Measurements from ENCODE around the gene GALNT13.

The GALNT13 gene

DNA sequence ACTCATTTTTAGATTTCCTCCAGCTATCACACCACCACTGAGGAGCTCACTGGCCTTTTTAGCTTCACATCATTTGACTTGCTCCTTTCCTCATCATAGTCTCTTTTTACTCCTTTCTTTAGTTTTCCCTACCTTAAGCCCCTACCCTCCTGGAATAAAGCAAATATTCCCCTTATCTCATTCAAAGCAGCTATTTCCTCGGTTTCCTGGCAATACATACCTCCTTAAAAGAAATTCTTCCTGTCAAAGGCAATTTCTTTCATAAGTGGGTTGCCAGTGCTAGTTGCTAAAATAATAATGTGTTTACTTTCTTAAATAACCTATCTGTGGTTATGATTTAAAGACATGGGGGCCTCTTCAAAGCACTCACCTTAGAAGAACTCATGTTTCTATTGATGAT lies 359.3 kb downstream of the GALNT13 start:
- H3K4me3 ChIP-seq (ENCODE audit: control insufficient read depth, low read depth, low read length) = no peak overlapping the region
- no peak for TF ChIP-seq CTCF (IDR thresholded peaks at IDR 0.05; ENCODE audit: control insufficient read depth, insufficient read depth, low read depth, low read length, missing control alignments)
- DNase-seq (ENCODE audit: low read depth) = no peak

DNA sequence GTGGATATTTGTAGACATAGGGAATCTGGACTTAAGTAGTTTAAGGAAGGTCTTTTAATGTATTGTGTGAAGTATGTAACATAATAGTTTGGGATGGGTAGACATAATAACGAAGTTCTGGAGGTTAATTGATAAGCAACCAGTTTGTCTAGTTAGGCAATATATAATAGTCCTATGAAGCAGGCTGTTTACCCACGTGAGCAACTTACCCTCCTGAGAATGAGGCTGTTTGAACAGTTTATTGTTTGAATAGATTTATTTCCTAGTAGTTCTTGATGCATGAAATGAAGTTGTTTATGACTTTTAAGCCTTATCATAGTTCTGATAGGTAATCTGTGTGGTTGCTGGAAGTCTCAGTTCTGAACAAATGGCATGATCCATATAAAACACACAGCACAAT lies 361.5 kb downstream of the GALNT13 start:
- no peak overlapping the region for H3K4me3 ChIP-seq (ENCODE audit: control insufficient read depth, low read depth, low read length)
- no peak for DNase-seq (ENCODE audit: low read depth)
- TF ChIP-seq CTCF (IDR thresholded peaks at IDR 0.05; ENCODE audit: control insufficient read depth, insufficient read depth, low read depth, low read length, missing control alignments) = no peak

GRCh38 chr2:154238252-154238651 lies 366.5 kb downstream of the GALNT13 start:
- H3K4me3 ChIP-seq (ENCODE audit: control insufficient read depth, low read depth, low read length) = no peak overlapping the region
- no peak for TF ChIP-seq CTCF (IDR thresholded peaks at IDR 0.05; ENCODE audit: control insufficient read depth, insufficient read depth, low read depth, low read length, missing control alignments)
- no peak for DNase-seq (ENCODE audit: low read depth)

DNA sequence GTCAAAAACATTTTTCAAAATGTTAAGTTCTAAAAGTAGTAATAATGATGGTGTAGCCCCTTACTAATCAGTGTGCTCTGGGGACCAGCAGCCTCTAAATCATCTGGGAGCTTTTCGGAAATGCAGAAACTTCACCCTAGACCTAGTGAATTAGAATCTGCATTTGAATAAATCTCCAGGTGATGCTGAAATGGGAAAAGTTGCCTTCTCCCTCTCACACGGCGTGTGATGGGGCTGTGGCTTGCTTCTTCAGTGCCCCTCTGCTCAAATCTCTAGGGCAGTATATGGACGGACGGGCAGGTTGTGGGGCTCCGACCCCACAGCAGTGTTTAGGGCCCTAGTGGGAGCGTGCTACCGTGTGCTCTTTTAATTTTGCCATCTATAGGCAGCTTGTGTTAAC lies 368.6 kb downstream of the GALNT13 start:
- TF ChIP-seq CTCF (IDR thresholded peaks at IDR 0.05; ENCODE audit: control insufficient read depth, insufficient read depth, low read depth, low read length, missing control alignments) = no peak
- no peak for DNase-seq (ENCODE audit: low read depth)
- no peak overlapping the region for H3K4me3 ChIP-seq (ENCODE audit: control insufficient read depth, low read depth, low read length)

- DNase-seq (ENCODE audit: low read depth) = no peak
- no peak overlapping the region for H3K4me3 ChIP-seq (ENCODE audit: control insufficient read depth, low read depth, low read length)
- TF ChIP-seq CTCF (IDR thresholded peaks at IDR 0.05; ENCODE audit: control insufficient read depth, insufficient read depth, low read depth, low read length, missing control alignments) = no peak
Measured at GRCh38 chr2:154240921-154241379, 369.2 kb downstream of the GALNT13 start.

GRCh38 chr2:154242687-154243086 lies 371.0 kb downstream of the GALNT13 start:
- no peak for DNase-seq (ENCODE audit: low read depth)
- TF ChIP-seq CTCF (IDR thresholded peaks at IDR 0.05; ENCODE audit: control insufficient read depth, insufficient read depth, low read depth, low read length, missing control alignments) = no peak
- no peak overlapping the region for H3K4me3 ChIP-seq (ENCODE audit: control insufficient read depth, low read depth, low read length)

GRCh38 chr2:154243685-154244084 lies 372.0 kb downstream of the GALNT13 start:
- DNase-seq (ENCODE audit: low read depth) = no peak
- H3K4me3 ChIP-seq (ENCODE audit: control insufficient read depth, low read depth, low read length) = no peak overlapping the region
- no peak for TF ChIP-seq CTCF (IDR thresholded peaks at IDR 0.05; ENCODE audit: control insufficient read depth, insufficient read depth, low read depth, low read length, missing control alignments)
